Mucosa of stomach (tissue), 1 donor: ENCODE measurements around the gene TLE3.

Experiments used
- H3K27me3 ChIP-seq: one replicate; pipeline ENCODE4 v1.7.0; 2013; ENCODE audit warnings: mild to moderate bottlenecking, low read length; ENCODE audit not compliant: control insufficient read depth, insufficient read depth
- H3K36me3 ChIP-seq: one replicate; pipeline ENCODE4 v1.7.0; 2013; ENCODE audit warnings: low read length; ENCODE audit not compliant: control insufficient read depth, insufficient read depth
- H3K4me1 ChIP-seq: one replicate; pipeline ENCODE4 v1.7.0; 2013; ENCODE audit warnings: mild to moderate bottlenecking, low read length; ENCODE audit not compliant: control insufficient read depth, insufficient read depth
- H3K4me3 ChIP-seq: one replicate; pipeline ENCODE4 v1.7.0; 2013; ENCODE audit warnings: low read length
- H3K9ac ChIP-seq: one replicate; pipeline ENCODE4 v1.7.0; 2013; ENCODE audit warnings: mild to moderate bottlenecking, low read length, moderate library complexity
- H3K9me3 ChIP-seq: one replicate; pipeline ENCODE4 v1.7.0; 2013; ENCODE audit warnings: mild to moderate bottlenecking, low read length, moderate library complexity; ENCODE audit not compliant: control insufficient read depth
- donor health status: Pancreatic carcinoma.

The TLE3 gene

GRCh38 chr15:70054884-70055387 is 42.8 kb downstream of the TLE3 start:
- H3K9ac ChIP-seq, result no peak overlapping the region
- H3K4me1 ChIP-seq, result no peaks in the 10 kb centered on the region
- peaks cover 70% of the 10 kb centered on the region for H3K36me3 ChIP-seq
- no peak overlapping the region for H3K4me3 ChIP-seq
- no peaks in the 10 kb centered on the region for H3K27me3 ChIP-seq
- H3K9me3 ChIP-seq, result no peaks in the 10 kb centered on the region

GRCh38 chr15:70054366-70054765 is 43.4 kb downstream of the TLE3 start:
- Histone ChIP-seq H3K36me3 (peaks cover 70% of the 10 kb centered on the region), H3K27me3 (no peaks in the 10 kb centered on the region), H3K9me3 (no peaks in the 10 kb centered on the region), H3K9ac (no peak overlapping the region), H3K4me3 (no peak overlapping the region), H3K4me1 (no peaks in the 10 kb centered on the region)

GRCh38 chr15:70053716-70054229 is 43.9 kb downstream of the TLE3 start:
- Histone ChIP-seq H3K9me3 (no peaks in the 10 kb centered on the region), H3K4me3 (no peak overlapping the region), H3K36me3 (peaks cover 64% of the 10 kb centered on the region)

GRCh38 chr15:70053001-70053715 is 44.6 kb downstream of the TLE3 start:
- no peaks in the 10 kb centered on the region for H3K27me3 ChIP-seq
- no peak overlapping the region for H3K9ac ChIP-seq
- H3K9me3 ChIP-seq, result no peaks in the 10 kb centered on the region
- no peaks in the 10 kb centered on the region for H3K4me1 ChIP-seq
- peaks cover 59% of the 10 kb centered on the region for H3K36me3 ChIP-seq
- no peak overlapping the region for H3K4me3 ChIP-seq

More at GRCh38 chr15:70053716-70054229, 43.9 kb downstream of the TLE3 start:
- Histone ChIP-seq H3K4me1 (no peaks in the 10 kb centered on the region), H3K9ac (no peak overlapping the region), H3K27me3 (no peaks in the 10 kb centered on the region)

GRCh38 chr15:70051948-70052633 is 45.6 kb downstream of the TLE3 start:
- Histone ChIP-seq H3K4me1 (no peaks in the 10 kb centered on the region), H3K9ac (no peak overlapping the region), H3K9me3 (no peaks in the 10 kb centered on the region), H3K4me3 (no peak overlapping the region), H3K36me3 (peaks cover 48% of the 10 kb centered on the region), H3K27me3 (no peaks in the 10 kb centered on the region)

GRCh38 chr15:70050970-70051369 is 46.7 kb downstream of the TLE3 start:
- no peaks in the 10 kb centered on the region for H3K9me3 ChIP-seq
- peaks cover 45% of the 10 kb centered on the region for H3K36me3 ChIP-seq
- no peak overlapping the region for H3K4me3 ChIP-seq
- no peaks in the 10 kb centered on the region for H3K4me1 ChIP-seq
- no peak overlapping the region for H3K9ac ChIP-seq
- no peaks in the 10 kb centered on the region for H3K27me3 ChIP-seq

GRCh38 chr15:70050441-70050840 is 47.3 kb downstream of the TLE3 start:
- no peaks in the 10 kb centered on the region for H3K27me3 ChIP-seq
- peaks cover 45% of the 10 kb centered on the region for H3K36me3 ChIP-seq
- no peak overlapping the region for H3K4me3 ChIP-seq
- no peak overlapping the region for H3K9ac ChIP-seq
- no peaks in the 10 kb centered on the region for H3K4me1 ChIP-seq
- H3K9me3 ChIP-seq, result no peaks in the 10 kb centered on the region

- Histone ChIP-seq H3K36me3 (peaks cover 43% of the 10 kb centered on the region), H3K9ac (no peak overlapping the region)
Measured at GRCh38 chr15:70049701-70050301, 47.9 kb downstream of the TLE3 start.

GRCh38 chr15:70048578-70049514 is 48.9 kb downstream of the TLE3 start:
- peaks cover 34% of the 10 kb centered on the region for H3K36me3 ChIP-seq
- H3K4me1 ChIP-seq, result no peaks in the 10 kb centered on the region
- no peak overlapping the region for H3K9ac ChIP-seq
- H3K27me3 ChIP-seq, result no peaks in the 10 kb centered on the region
- no peaks in the 10 kb centered on the region for H3K9me3 ChIP-seq
- no peak overlapping the region for H3K4me3 ChIP-seq

More at GRCh38 chr15:70049701-70050301, 47.9 kb downstream of the TLE3 start:
- Histone ChIP-seq H3K4me1 (no peaks in the 10 kb centered on the region), H3K4me3 (no peak overlapping the region), H3K27me3 (no peaks in the 10 kb centered on the region), H3K9me3 (no peaks in the 10 kb centered on the region)

GRCh38 chr15:70048198-70048565 is 49.5 kb downstream of the TLE3 start:
- no peaks in the 10 kb centered on the region for H3K27me3 ChIP-seq
- H3K4me1 ChIP-seq, result no peaks in the 10 kb centered on the region
- no peak overlapping the region for H3K4me3 ChIP-seq
- no peak overlapping the region for H3K9ac ChIP-seq
- peaks cover 27% of the 10 kb centered on the region for H3K36me3 ChIP-seq
- no peaks in the 10 kb centered on the region for H3K9me3 ChIP-seq

- Histone ChIP-seq H3K36me3 (peaks cover 23% of the 10 kb centered on the region), H3K4me3 (no peak overlapping the region), H3K4me1 (no peaks in the 10 kb centered on the region), H3K27me3 (no peaks in the 10 kb centered on the region), H3K9ac (no peak overlapping the region), H3K9me3 (no peaks in the 10 kb centered on the region)
Measured at GRCh38 chr15:70047386-70048197, 50.1 kb downstream of the TLE3 start.
